ENCODE measurements around the gene IRF1.

Gene IRF1

GRCh38 chr5:132500931-132501628 lies 10.5 kb upstream of the IRF1 start:
- DNase-seq (ENCODE audit: low spot score): peak; percentile 72

- DNase-seq (ENCODE audit: low spot score): no peak
Measured at GRCh38 chr5:132500244-132500930, 9.8 kb upstream of the IRF1 start.

- no peak for DNase-seq (ENCODE audit: low spot score)
Measured at GRCh38 chr5:132499440-132500243, 9.1 kb upstream of the IRF1 start.

GRCh38 chr5:132498686-132499271 lies 8.2 kb upstream of the IRF1 start:
- DNase-seq (ENCODE audit: low spot score): no peak

GRCh38 chr5:132498152-132498551 lies 7.6 kb upstream of the IRF1 start:
- peak; percentile 73 for DNase-seq (ENCODE audit: low spot score)

GRCh38 chr5:132497488-132497997 lies 7.0 kb upstream of the IRF1 start:
- peak; percentile 95 for DNase-seq (ENCODE audit: low spot score)

- DNase-seq (ENCODE audit: low spot score): peak; percentile 93
Measured at GRCh38 chr5:132496631-132497487, 6.3 kb upstream of the IRF1 start.

- peak; percentile 93 for DNase-seq (ENCODE audit: low spot score)
Measured at GRCh38 chr5:132496191-132496630, 5.6 kb upstream of the IRF1 start.

GRCh38 chr5:132495667-132496190 lies 5.2 kb upstream of the IRF1 start:
- peak; percentile 93 for DNase-seq (ENCODE audit: low spot score)

GRCh38 chr5:132493821-132494220 lies 3.2 kb upstream of the IRF1 start:
- no peak for DNase-seq (ENCODE audit: low spot score)

- no peak for DNase-seq (ENCODE audit: low spot score)
Measured at GRCh38 chr5:132493241-132493640, 2.7 kb upstream of the IRF1 start.

- no peak for DNase-seq (ENCODE audit: low spot score)
Measured at GRCh38 chr5:132492386-132493125, 2.0 kb upstream of the IRF1 start.

GRCh38 chr5:132491368-132492364 lies 1.1 kb upstream of the IRF1 start:
- no peak for DNase-seq (ENCODE audit: low spot score)

- DNase-seq (ENCODE audit: low spot score): peak; percentile 90
Measured at GRCh38 chr5:132489871-132490483, 596 bp downstream of the IRF1 start.

- DNase-seq (ENCODE audit: low spot score): no peak
Measured at GRCh38 chr5:132489051-132489770, 1.4 kb downstream of the IRF1 start.

- DNase-seq (ENCODE audit: low spot score): no peak
Measured at GRCh38 chr5:132488590-132488989, 2.0 kb downstream of the IRF1 start.

GRCh38 chr5:132487841-132488555 lies 2.6 kb downstream of the IRF1 start:
- DNase-seq (ENCODE audit: low spot score): no peak
